Right renal pelvis (tissue), 4 donors: ENCODE results near the gene CR1L. TPM values are rescaled to one million over a fixed set of nuclear protein-coding genes. Genes with fewer than 3 reads are reported as not detected.
"Not testable (repeated sequence)": the region's sequence is repeated elsewhere in the genome, so short reads cannot be mapped to it uniquely, and the experiment has no call there.

Experiments
- DNase-seq, 4 donors: peaks; one replicate each; pipeline ENCODE4 v3.0.0-alpha.2; 2013; ENCODE audit warnings: low read depth in 4 of 4, low spot score in 3 of 4, missing footprints in 1 of 4
- polyA plus RNA-seq, 4 donors: library from polyadenylated mRNA; unstranded; fragments of 120-200 nt; gene quantifications; one replicate each; pipeline ENCODE4 v1.2.1, GENCODE V29; 2013; ENCODE audit not compliant: insufficient read length in 4 of 4

Gene CR1L
- polyA plus RNA-seq, 4 donors, result 0.86 to 1.1 (median 0.96) TPM; not detected in 1

DNA sequence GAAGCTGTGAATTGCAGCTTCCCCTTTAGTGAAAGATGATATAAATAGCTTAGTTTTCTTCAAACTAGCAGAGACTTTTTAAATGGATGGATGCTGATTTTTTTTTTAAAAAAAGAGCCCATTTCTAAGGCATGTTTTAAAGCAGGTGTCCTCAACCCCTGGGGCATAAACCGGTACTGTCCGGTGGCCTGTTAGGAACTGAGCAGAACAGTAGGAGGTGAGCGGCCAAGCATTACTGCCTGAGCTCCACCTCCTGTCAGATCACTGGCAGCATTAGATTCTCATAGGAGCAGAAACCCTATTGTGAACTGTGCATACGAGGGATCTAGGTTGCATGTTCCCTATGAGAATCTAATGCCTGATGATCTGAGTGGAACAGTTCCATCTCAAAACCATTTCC is 31.2 kb downstream of the CR1L start:
- DNase-seq, result no peak

DNA sequence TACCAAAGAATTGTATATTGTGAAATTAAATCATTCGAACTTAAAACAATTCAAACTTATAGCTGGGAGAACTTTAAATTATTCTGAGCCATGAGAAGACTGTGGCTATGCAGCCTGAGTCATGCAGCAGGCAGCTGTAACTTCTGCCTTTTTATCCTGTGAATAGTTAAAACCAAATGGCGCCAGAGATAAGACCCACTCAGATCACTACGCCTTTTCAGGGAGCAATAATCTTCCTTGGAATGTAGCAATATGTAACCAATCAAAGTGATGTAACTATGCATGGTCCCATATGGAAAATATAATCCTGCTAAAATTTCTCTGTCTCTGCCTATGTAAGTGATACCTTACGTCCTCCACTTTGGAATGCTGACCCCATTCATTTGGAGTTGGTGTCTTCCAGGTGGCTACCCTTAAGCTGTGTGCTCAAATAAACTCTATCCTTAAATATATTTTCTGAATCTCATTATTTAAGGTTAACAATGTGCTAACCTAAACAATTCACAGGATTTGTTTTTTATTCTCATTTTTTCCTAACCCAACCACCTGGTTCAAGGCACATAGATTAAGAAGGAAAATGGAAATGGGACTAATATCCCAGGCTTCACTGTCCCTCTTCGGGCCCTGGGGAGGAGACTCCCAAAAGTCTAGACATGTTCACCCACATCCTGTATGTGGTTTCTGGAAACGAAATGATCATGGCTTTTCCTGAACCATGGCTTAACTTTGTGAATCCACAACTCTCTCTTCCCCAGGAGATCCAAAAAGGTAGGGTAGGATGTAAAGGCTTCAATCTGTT is 35.9 kb downstream of the CR1L start:
- DNase-seq, result not testable (repeated sequence)

DNA sequence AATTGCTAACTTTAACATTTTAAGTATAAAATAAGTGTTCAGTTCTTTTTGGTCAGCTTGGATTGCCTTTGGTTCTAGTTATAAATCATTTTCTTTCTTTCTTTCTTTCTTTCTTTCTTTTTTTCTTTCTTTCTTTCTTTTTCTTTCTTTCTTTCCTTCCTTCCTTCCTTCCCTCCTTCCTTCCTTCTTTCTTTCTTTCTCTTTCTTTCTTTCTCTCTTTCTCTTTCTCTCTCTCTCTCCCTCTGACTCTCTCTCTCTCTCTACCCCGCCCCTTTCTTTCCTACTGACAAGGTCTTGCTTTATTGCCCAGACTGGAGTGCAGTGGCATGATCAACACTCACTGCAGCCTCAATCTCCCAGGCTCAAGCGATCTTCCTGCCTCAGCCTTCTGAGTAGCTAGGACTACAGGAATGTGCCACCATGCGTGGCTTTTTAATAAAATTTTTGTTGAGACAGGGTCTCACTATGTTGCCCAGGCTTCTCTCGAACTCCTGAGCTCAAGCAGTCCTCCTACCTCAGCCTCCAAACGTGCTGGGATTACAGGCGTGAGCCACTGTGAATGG is 38.0 kb downstream of the CR1L start:
- not testable (repeated sequence) for DNase-seq

DNA sequence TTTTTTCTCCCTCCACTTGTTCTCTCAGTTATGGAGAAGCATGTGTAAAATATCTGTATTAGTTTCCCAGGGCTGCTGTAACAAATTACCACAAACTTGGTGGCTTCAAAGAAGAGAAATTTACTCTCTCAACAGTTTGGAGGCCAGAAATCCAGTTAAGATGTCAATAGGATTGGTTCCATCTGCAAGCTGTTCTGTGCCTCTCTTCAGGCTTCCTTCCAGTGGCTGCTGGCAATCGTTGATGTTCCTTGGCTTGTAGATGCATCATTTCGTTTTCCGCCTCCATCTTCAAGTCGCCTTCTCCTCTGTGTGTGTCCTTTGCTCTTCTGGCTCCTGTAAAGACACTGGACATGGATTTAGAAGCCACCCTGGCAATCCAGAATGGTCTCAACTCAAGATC is 45.6 kb downstream of the CR1L start:
- DNase-seq, result not testable (repeated sequence)

DNA sequence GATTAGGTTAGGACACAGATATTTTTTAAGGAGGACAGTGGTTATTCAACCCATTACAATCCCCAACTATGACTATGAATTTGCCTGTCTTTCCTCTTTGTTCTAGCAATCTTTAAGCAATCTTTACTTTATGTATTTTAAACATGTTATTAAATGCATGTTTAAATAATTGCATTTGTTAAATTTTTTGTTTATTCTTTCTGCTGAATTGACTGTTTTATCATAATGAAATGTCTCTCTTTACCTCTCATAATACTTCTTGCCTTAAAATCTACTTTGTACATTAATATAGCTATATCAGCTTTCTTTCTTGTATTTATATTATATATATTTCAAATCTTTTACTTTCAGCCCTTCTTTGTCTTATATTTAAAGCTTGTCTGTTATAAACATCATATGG is 46.1 kb downstream of the CR1L start:
- no peak for DNase-seq

DNA sequence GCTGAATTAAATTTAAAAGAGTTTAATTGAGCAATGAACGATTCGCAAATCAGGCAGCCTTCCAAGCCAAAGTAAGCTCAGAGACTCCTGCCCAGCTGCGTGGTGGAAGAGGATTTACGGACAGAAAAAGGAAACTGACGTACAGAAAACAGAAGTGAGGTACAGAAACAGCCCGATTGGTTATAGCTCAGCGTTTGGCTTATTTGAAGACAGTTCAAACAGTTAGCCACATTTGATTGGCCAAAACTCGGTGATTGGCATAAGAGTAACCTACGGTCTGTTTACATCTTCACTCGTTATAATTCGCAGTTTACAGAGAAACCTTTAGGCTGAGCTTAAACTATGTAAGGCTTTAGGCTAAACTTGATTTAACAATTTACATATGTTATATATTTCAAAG is 46.9 kb downstream of the CR1L start:
- no peak for DNase-seq

DNA sequence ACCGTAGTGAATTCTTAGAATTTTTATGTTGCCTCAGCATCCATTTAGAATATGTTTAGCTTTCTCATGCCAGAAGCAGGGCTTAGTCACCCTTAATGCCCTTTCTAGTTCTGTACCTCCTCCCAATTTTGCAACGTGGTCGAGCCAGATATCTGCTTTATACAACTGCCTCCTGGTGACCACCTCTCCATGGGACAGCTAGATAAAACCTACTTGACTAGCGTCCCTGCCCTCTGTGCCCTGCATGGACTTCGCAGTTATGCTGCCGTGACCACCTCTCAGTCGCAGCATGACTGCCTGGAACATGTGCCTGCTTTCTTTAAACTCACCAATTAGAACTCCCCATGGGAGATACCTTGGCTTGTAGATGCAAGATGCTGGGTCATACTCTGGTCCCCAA is 47.4 kb downstream of the CR1L start:
- DNase-seq, result not testable (repeated sequence)

DNA sequence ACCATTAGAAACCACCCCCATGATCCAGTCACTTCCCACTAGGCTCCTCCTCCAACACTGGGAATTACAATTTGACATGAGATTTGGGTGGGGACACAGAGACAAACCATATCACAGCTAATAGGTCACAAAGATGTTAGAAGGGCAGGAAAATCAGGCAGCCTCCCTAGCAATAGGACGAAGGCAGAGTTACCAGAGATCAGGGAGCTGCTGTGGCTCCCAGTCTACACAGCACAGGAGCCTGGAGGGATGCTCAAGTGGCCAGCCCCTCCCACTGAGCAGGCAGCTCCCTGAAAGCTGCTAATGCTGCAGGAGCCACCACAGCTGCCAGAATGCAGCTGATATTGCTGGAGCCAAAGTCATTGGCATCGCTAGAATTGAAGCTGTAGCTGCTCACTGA is 51.0 kb downstream of the CR1L start:
- DNase-seq, result no peak

DNA sequence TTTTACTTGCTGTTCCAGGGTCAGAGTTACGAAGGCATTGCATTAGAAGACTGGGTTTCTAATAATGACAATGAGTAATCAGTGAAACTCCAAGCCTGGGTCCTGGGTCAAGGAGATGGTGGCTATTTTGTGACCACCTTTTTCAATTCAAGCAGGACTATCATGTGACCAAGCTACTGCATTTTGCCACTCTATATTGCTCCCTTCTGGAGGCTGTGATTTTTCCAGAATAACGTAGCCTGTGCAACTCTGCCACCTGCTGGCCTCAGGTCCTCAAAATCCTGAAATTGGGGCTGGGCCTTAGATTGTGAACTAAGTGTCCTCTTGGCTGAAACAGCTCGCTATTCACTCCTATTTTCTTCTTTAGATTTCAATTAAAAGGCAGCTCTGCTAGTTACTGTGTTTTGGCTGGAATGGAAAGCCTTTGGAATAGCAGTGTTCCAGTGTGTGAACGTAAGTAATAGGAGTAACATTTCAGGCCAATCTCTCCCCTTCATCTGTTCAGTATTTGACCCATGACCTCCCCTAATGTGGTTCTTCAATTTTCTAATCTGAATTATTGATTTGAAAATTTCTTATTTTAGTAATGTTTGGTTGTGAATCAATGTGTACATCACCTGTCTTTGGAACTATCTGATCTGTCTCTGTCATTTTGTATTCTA is 54.0 kb downstream of the CR1L start:
- DNase-seq, result peak; percentile 10 to 23 (median 20)

DNA sequence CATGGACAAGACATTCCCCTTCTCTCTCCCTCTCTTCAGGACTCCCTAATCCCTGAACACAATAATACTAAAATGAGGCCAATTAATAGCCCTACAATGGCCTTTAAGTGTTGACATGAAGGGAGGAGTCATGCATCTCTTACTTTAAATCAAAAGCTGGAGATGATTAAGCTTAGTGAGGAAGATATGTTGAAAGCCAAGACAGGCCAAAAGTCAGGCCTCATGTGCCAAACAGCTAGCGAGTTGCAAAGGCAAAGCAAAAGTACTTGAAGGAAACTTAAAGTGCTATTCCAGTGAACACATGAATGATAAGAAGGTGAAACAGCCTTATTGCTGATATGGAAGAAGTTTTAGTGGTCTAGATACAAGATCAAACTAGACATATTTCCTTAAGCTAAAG is 57.4 kb downstream of the CR1L start:
- DNase-seq, result no peak

DNA sequence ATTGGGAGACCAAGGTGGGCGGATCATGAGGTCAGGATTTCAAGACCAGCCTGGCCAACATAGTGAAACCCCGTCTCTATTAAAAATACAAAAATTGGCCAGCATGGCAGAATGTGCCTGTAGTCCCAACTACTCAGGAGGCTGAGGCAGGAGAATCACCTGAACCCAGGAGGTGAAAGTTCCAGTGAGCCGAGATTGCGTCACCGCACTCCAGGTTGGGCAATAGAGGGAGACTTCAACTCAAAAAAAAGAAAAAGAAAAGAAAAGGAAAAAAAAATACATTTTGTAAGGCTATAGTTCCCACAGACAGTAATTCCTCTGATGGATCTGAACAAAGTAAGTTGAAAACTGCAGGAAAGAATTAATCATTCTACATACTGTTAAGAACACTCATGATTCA is 58.8 kb downstream of the CR1L start:
- DNase-seq, result no peak

DNA sequence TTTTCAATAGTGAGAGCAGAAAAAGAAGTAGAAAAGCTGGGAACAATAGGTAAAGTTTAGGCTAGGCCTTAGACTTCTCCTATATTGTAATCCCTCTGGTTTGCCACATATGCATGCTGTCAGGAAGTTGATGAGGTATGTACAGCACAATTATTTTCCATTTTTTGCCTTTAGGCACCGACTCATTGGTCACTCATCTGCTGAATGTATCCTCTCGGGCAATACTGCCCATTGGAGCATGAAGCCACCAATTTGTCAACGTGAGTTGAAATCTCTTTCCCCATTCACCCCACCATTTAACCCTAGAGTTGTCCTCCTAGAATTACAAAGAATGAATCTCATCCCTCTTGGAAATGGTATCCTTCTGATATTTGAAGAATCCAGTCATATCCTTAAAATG is 63.1 kb downstream of the CR1L start:
- not testable (repeated sequence) for DNase-seq

DNA sequence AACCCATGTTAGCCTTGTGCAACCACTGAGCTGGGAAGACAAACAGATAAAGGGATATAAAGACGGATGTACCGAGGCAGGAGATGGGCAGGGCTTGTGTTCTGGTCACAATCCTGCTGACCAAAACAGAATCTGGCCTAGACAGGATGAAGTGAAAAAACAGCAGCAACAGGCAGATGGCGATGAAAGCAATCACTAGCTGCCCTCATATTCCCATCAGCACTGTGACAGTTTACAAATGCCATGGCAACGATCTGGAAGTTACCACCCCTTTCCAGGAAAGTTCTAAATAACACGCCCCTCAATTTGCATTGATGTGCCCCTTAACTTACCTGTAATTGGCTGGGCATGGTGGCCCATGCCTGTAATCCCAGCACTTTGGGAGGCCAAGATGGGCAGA is 66.4 kb downstream of the CR1L start:
- no peak for DNase-seq

DNA sequence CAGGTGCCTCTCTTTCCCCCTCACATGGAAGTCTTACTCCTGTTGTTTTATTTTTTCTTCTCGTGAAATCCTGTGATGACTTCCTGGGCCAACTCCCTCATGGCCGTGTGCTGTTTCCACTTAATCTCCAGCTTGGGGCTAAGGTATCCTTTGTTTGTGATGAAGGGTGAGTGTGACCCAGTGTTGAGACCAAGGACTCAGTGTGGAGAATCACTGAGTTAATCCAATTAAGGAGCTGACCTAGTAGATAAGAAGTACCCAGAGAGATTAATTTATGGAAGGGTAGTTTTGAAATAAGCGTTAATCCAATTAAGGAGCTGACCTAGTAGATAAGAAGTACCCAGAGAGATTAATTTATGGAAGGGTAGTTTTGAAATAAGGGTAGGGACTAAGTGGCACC is 67.8 kb downstream of the CR1L start:
- not testable (repeated sequence) for DNase-seq

DNA sequence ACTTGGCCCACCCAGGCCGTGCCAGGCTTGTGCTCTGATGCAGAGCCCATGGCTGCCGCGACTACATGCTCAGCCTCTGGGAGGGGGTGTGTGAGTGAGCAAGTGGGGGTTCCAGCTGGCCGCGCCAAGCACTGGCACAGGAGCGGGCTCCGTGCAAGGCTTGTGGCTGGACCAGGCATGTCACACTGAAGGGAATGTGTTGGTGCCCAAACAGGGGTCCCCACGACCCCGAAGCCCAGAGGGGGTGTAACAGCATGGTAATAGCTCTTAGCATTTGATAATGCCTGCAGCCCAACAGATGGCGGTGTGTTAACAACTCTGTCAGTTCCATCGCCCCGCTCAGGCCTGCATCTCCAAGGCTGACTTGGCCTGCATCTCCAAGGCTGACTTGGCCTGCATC is 68.6 kb downstream of the CR1L start:
- no peak for DNase-seq

DNA sequence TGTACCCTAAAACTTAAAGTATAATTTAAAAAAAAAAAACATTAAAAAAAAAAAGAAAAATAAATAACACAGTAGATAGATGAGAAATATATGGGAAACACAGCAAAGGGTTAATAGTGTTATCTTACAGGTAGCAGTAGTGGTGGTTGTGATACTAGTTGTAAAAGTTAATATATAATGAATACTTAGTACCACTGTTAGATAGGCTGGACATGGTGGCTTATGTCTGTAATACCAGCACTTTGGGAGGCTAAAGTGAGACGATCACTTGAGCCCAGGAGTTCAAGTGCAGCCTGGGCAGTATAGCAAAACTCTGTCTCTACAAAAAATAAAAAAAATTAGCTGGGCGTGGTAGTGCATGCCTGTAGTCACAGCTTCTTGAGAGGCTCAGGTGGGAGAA is 74.3 kb downstream of the CR1L start:
- no peak for DNase-seq

DNA sequence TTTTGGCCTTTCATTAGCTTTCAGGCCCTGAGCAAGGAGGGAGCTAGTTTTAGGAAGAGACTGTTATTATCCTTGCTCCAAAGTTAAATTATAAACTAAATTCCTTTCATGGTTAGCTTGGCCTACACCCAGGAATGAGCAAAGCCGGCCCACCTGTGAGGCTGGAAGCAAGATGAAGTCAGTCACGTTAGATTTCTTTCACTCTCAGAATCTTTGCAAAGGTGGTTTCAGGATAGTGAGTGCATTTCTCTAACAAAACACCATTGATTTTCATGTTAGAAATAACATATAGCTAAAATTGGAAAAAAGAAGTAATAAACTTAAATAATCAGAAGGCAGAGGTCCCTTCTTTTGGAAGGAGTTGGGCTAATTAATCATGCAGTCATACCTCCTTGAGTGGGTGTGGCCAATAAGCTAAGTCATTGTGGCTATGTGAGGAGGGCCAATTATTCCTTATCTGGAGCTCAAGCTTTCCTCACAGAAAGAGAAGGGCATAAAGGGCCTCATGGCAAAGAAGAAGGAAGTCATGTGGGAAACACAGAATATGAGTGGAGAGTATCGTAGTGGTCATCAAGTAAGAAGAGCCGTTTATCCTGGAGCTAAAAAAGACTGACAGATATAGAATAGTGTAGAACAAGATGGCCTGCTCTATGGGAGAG is 83.4 kb downstream of the CR1L start:
- DNase-seq, result not testable (repeated sequence)

DNA sequence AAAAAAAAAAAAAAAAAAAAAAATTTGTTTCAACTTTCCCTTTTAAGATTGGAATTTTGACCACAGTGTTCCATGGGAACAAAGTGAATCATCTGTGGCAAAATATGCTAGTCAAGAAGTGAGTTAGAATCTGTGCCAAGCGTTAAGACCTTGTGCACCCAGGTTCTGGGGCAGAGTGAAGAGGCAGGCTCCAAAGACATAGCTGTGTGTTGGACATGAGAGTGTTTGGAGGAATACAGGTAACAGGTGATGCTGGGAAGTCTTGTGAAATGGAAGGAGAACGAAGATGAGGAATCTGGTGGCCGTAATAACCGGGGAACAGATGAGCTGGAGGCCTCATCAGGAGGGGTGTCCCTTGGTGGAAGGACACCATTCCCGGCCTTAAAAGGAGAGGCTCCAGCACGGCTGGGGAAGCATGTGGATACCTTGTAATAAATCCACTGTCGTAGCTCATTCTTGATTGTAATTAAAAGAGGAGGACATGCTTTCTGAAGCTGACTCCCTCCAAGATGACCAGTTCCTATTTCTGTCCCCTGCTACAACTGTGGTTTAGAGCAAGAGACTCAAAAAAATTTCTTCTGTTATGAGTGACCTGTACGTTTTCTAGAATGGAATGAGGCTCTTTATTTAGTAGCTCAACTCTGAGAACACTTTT is 92.7 kb downstream of the CR1L start:
- DNase-seq, result not testable (repeated sequence)

DNA sequence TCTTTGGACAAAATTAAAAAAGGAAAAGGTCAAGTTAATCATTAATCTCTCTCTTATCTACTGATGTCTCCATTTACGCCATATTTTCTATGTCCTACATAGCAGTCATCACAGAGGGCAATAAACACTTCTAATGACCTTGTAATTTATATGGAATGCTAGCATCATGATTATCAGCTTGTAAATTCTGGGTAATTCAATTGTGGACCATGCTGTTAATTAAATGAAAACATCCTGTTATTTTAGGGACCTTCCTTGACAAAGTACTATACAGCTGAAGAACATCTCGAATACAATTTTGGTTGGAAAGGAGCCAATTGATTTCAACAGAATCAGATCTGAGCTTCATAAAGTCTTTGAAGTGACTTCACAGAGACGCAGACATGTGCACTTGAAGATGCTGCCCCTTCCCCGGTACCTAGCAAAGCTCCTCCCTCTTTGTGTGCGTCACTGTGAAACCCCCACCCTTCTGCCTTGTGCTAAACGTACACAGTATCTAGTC is 93.3 kb downstream of the CR1L start:
- peak in 2 of 4 donors; percentile 23 for DNase-seq

DNA sequence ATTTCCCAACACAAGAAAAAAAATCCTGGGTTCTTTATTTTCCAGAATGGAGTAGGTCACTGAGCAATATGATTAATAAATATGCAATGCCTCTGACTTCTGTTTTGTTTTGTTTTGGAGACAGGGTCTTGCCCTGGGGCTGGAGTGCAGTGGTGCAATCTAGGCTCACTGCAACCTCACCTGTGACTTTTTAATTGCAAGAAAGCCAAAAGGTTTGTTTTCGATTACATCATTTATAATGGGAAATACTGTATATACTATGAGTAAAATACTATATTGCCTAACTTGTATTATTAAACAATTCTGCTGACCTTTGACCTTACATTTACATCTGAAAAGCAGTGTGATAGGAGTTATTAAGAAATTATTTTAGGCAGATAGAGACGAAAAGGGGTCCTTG is 95.3 kb downstream of the CR1L start:
- no peak for DNase-seq
